Measurements from ENCODE around the gene PRPF38B. TPM values are rescaled to one million over a fixed set of nuclear protein-coding genes. Genes with fewer than 3 reads are reported as not detected.

The PRPF38B gene
- total RNA-seq, 3 donors from 2014 or later, result 32.8 to 38.3 (median 38.2) TPM

- no peaks in the 10 kb centered on the region for H3K36me3 ChIP-seq (ENCODE audit: low read depth)
- no peak overlapping the region for H3K4me3 ChIP-seq
- peak; percentile 87 to 96 (median 94) for DNase-seq
- peaks cover 18% of the 10 kb centered on the region for H3K4me1 ChIP-seq (ENCODE audit: low read depth)
- ATAC-seq, result peak; percentile 90
- intact Hi-C loops (cut with DNase I, micrococcal nuclease), result no loop called here
- no peaks in the 10 kb centered on the region for H3K9me3 ChIP-seq
- no peak for TF ChIP-seq CTCF (IDR thresholded peaks at IDR 0.05)
These were observed 45.4 kb upstream of the PRPF38B start for GRCh38 chr1:108646648-108647269.

DNA sequence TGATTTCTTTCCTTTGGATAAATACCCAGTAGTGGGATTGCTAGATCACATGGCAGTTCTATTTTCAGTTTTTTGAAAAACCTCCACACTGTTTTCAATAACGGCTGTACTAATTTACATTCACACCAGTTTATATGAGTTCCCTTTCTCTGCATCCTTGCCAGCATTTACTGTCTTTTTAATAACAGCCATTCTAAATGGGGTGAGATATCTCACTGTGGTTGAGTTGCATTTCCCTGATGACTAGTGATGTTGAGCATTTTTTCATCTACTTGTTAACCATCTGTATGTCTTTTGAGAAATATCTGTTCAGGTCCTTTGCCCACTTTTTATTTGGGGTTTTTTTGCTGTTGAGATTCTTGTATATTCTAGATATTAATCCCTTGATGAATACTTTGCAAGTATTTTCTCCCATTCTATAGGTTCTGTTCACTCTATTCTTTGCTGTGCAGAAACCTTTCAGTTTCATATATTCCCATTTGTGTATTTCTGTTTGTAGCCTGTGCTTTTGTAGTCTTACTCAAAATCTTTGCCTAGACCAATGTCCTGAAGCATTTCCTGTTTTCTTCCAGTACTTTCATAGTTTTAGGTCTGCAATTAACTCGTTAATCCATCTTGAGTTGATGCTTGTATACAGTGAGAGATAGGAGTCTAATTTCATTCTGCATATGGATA lies 38.5 kb upstream of the PRPF38B start:
- Histone ChIP-seq H3K36me3 (ENCODE audit: low read depth) (no peaks in the 10 kb centered on the region), H3K4me1 (ENCODE audit: low read depth) (no peaks in the 10 kb centered on the region), H3K4me3 (no peak overlapping the region), H3K9me3 (no peaks in the 10 kb centered on the region)
- ATAC-seq (no peak), DNase-seq (no peak)
- intact Hi-C loops (cut with DNase I, micrococcal nuclease), result no loop called here
- TF ChIP-seq CTCF (IDR thresholded peaks at IDR 0.05), result no peak

GRCh38 chr1:108657356-108658080 lies 34.6 kb upstream of the PRPF38B start:
- Histone ChIP-seq H3K4me3 (no peak overlapping the region), H3K4me1 (ENCODE audit: low read depth) (no peaks in the 10 kb centered on the region), H3K36me3 (ENCODE audit: low read depth) (no peaks in the 10 kb centered on the region), H3K9me3 (no peaks in the 10 kb centered on the region)
- intact Hi-C loops (cut with DNase I, micrococcal nuclease), result no loop called here
- TF ChIP-seq CTCF (IDR thresholded peaks at IDR 0.05), result no peak
- DNase-seq, result no peak
- ATAC-seq, result no peak

GRCh38 chr1:108661030-108661609 lies 31.0 kb upstream of the PRPF38B start, which contains the start of gene HENMT1:
Gene HENMT1, minus strand, starts transcription at chr1:108661093. Its CDS starts 1,209 bp downstream, at chr1:108659884.
- Histone ChIP-seq H3K36me3 (ENCODE audit: low read depth) (no peaks in the 10 kb centered on the region), H3K4me3 (peak within 1 kb of the TSS; percentile 47), H3K4me1 (ENCODE audit: low read depth) (no peaks in the 10 kb centered on the region), H3K9me3 (no peaks in the 10 kb centered on the region)
- intact Hi-C loops (cut with DNase I, micrococcal nuclease), result no loop called here
- peak; percentile 93 for ATAC-seq
- no peak for TF ChIP-seq CTCF (IDR thresholded peaks at IDR 0.05)
- DNase-seq, result peak; percentile 71 to 81 (median 81)

GRCh38 chr1:108663074-108663473 lies 29.0 kb upstream of the PRPF38B start:
- H3K4me1 ChIP-seq (ENCODE audit: low read depth), result no peaks in the 10 kb centered on the region
- ATAC-seq (no peak), DNase-seq (no peak)
- H3K4me3 ChIP-seq, result no peak overlapping the region
- no peaks in the 10 kb centered on the region for H3K36me3 ChIP-seq (ENCODE audit: low read depth)
- no peak for TF ChIP-seq CTCF (IDR thresholded peaks at IDR 0.05)
- H3K9me3 ChIP-seq, result no peaks in the 10 kb centered on the region
- intact Hi-C loops (cut with DNase I, micrococcal nuclease), result no loop called here
